RPMI7951 (cell line): Measurements from ENCODE around the gene CLEC9A. TPM values are rescaled to one million over a fixed set of nuclear protein-coding genes. Genes with fewer than 3 reads are reported as not detected.
"Not testable (repeated sequence)": the region's sequence is repeated elsewhere in the genome, so short reads cannot be mapped to it uniquely, and the experiment has no call there.

Experiments used
- DNase-seq: peaks from one replicate; pipeline ENCODE4 v3.0.0-alpha.2; 2012; ENCODE audit warnings: low read depth
- total RNA-seq: library from RNA; depleted of rRNA; stranded (reverse); fragments of >200 nt; shearing (Covaris generic); gene quantifications from 2 replicates; pipeline ENCODE4 v1.2.3, GENCODE V29; 2014; rRNA removed

Gene CLEC9A
- not detected in 2 replicates for total RNA-seq

DNA sequence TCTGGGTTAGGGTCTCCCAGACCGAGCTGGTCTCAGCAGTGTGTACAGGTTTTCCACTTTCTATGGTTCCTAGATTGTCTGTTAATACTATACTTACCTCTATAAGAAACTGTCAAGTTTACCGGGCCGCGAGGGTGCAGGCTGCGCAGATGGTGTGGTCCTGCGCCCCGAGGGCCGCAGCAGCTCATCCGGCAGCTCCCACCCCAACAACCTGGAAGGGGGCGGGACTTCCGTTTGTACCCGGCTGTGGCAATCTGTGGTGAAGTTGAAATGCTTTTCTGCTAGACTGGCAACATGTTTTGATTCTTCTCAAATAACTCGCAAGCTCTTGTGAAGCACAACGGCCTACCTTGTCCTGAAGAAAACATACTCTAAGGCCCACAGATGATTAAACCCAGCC is at the start of gene CLEC9A:
CLEC9A (plus strand) TSS at position 237 of the 400 bp plus-strand sequence. CDS start 22,006 bp downstream, outside the sequence.
- no peak for DNase-seq

DNA sequence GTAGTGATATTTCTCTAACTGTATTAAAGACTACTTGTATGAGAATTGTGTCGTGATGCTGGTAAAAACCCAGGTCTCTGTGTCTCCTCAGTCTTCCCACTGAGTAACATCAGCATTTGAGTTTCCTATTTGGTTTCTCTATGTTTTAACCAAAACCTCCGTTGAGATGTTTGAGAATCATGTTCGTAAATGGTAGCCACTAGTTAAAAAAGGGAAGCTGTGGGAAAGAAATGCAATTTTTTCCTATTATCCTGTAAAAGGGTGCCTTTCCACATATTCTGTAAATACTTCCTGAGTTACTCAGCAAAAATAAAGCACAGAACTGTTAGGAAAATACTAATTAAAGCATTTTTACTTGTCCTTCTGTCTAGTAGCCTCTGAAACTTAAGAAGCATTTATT is 38.6 kb upstream of the CLEC9A start:
- DNase-seq = no peak

DNA sequence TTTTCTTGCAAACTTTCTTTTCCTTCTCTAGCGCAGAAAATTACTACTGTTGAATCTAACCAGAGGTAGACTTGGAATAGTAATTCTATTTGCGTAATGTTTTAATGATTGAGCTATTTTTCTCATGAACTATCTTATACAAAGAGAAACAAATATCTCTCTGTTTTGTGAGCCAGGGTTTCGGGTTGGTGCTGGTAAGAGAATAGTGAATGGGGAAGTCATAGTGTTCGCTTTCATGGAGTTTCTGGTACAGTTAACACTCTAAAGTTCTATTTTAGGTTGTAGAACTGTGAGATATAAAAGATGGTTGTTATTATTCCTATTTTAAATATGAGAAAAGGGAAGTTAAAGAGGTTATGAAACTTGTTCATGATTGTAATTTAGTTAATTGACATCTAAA is 38.2 kb upstream of the CLEC9A start:
- no peak for DNase-seq

DNA sequence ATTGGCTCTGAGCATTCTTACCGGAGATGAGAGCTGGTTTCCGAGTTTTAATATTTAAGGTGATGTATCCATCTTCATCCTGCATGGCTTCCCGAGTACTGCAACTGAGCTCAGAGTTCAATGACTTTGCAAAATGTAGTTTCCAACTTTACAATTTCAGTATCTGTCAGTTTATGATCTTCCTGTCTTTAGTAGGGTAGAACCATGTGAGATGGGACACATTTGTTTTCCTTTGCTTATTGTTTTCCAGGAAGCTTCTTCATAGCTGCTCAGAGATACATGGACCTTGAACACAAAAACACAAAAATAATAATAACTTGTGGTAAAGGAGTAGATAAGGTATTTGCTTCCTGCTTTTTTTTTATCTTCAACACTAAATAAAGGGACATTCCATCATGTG is 31.5 kb upstream of the CLEC9A start, which contains the start of gene CLEC1B:
CLEC1B (minus strand) TSS at position 106 of the 400 bp plus-strand sequence; CDS start at position 85, 21 bp downstream.
- DNase-seq = no peak

DNA sequence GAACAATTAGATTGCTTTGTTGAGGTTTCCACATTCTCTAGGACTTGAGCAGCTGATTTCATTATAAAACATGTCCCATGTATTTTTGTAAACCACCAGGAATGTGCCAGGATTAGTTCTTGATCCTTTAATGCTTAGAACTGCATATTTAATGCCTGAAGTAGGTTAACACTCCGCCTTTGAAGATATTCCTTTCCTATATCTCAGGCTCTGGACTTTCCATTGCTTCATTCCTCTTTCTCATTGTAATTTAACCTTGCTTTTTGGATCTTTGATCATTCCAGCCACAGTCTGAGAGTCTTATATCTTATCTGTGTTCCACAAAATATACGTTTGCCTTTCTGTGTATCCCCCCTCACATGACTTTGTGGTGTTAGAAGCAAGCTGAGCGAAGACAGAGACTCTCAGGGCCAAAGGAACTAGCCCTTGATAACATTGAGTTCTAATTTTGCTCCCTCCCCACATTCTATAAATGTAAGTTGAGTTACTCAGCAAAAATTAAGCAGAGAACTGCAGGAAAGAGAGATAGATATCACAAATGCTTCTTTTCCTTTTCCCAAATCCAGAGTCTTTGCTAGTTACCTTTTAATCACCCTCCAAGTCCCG is 29.2 kb upstream of the CLEC9A start:
- no peak for DNase-seq

DNA sequence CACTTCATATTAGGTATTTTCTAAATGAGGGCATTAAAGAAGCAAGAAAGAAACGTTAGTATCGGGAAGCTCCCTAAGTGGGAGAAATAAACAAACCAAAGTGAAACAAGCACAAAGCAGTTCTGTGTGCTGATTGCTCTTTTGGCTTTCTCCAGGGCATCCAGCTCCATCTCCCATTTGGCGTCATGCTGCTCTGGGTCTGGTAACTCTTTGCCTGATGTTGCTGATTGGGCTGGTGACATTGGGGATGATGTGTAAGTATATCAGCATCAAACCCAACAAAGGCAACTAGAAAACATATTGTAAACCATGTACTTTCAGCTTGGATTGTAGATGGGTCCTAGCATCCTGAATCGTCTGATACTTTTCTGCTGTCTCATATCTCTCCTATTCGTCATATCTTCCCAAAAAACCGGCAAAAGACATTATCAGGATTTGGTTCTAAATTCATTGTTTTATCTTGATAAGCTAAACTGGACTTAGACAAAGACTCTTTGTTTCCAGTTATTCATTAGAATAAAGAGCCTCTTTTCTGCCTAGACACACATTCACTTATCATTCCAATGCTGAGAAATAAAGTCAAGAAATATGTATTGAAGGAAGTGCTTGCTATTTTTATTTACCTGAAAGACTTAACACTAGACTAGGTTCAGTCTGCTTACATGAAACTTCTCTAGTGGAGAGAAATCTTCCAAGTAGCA is 17.7 kb upstream of the CLEC9A start:
- peak; percentile 5 for DNase-seq

DNA sequence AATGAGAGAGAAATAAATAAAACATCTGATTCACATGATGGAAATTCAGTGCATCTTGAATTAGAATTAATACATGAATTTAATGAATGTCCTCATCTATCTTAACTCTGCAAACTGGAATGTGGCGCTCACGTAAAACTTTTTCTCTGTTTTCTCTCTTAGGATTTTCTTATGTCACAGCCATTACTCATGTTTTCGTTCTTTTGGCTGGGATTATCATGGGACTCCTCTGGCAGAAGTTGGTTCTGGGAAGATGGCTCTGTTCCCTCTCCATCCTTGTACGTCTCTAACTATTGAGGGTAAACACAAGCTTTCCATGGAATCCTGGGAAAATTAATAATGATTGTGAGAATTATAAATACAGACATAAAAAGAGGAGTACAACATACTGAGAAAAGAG is 15.0 kb upstream of the CLEC9A start:
- no peak for DNase-seq

DNA sequence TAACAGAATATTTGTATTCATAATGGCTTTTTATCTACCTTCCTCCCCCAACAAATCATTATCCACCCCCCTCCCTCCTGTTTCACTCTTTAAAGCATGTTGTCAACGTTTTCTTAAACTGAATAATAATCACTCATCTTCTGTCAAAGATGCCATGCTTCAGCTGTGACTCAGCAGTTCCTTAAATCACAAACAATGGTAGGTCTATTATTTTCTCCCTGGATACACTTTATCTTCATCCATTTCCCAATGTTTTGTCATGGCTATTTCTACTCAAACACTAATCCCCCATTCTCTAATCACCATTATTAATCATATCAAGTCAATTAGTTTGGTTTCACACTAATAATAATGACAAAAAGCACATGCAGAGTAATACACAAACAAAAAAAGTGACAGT is 13.6 kb upstream of the CLEC9A start:
- peak; percentile 28 for DNase-seq

DNA sequence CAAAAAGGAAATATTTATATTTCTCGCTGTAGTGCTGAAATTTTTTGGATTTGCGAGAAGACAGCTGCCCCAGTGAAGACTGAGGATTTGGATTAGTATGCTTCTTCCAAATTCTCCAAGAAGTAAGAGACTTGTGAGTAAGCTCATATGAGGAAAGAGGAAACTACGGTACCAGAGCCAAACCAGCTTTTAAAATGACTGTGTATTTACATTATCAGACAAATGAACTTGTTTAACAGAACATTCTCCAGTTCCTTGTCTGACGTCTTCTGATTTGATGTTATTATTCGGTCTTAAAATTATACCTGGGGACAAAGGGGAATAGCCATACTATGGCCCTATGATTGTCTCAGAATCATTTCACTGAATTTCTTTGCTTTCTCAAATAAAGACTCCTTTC is 12.1 kb upstream of the CLEC9A start:
- DNase-seq = no peak

DNA sequence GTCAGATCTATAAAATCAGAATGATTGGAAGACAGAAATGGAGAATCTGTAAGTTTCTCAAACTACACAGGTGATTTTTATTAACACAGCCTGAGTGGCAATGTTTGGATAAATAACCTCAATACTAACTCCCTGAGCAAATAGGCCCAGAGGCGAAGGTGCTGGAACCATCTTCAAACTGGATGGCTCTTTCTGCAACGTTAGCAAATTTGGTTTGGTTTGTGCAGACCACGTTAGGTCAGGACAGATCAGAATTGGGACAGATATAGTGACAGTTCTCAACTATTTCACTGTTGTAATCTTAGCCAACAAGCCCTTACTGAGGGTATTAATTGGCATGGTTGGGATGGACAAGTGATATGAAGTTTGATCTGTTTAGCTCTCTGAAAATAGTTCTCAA is 9.1 kb upstream of the CLEC9A start:
- DNase-seq = no peak

DNA sequence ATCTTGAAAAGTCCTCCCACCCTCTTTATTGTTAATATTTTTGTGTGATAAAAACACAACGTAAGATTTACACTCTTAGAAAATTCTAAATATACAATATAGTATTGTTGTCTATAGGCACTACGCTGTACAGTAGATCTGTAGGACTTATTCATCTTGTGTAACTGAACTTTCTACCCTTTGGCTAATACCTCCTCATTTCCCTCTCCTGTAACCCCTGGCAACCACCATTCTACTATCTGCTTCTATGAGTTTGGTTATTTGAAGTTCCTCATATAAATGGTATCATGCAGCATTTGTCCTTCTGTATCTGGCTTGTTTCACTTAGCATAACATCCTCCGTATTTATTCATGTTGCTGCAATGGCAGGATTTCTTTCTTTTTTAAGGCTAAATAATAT is 5.2 kb upstream of the CLEC9A start:
- DNase-seq = no peak

DNA sequence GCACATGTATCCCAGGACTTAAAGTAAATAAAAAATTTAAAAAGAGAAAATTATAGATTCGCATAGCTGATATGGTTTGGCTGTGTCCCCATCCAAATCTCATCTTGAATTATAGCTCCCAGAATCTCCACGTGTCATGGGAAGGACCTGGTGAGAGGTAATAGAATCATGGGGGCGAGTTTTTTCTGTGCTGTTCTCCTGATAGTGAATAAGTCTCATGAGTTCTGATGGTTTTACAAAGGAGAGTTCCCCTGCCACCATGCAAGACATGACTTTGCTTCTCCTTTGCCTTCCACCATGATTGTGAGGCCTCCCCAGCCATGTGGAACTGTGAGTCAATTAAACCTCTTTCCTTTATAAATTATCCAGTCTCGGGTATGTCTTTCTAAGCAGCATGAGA is 3.8 kb upstream of the CLEC9A start:
- not testable (repeated sequence) for DNase-seq

DNA sequence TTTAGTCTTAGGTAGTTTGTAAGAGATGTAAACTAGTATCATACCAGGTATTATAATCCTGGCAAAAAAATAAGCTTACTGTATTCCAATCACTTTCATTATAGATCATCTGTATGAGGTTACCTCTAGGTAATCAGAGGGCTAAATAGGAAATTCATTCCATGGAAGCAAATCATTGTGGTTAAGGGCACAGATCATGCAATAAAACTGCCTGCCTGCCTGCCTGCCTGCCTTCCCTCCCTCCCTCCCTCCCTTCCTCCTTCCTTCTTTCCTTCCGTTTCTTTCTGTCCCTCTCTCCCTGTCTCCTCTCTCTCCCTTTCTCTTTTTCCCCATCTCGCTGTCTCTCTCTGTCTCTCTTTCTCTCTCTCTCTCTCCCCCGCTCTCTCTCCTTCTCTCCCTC is 3.2 kb upstream of the CLEC9A start:
- peak; percentile 5 for DNase-seq

DNA sequence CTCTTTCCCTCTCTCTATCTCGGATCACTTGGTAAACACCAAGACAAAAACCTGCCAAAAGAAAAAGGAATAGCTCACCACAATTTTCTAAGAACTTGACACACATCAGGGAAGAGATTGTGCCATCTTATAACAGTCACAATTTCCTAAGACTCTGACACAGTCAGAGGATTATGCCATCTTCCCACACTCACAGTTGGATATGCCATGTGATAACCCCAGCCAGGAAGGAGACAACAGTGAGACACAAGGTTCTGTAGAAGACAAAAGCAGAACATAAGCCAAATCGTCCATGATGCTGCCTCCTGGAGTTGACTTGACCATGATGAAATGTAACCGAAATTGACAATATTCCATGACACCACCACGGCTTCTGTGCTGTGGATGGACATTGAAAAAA is 2.8 kb upstream of the CLEC9A start:
- DNase-seq = peak; percentile 40

DNA sequence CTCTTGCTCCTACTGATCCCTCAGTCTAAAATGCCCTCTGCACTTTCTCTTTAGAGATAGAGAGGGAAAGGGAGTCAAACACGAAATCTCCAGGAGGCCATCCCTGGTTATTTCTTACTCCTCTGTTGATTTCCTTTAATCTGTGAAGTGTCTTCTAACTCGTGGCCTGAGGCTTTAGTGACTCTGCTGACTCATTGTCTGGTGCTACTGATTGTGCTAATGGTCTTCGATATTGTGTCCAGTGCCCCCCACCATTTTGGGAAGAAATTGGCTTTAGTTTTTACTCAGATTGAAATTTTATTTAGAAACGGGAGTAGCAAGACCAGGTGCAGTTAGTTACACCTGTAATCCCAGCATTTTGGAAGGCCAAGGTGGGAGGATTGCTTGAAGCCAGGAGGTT is 839 bp downstream of the CLEC9A start:
- DNase-seq = peak; percentile 69

DNA sequence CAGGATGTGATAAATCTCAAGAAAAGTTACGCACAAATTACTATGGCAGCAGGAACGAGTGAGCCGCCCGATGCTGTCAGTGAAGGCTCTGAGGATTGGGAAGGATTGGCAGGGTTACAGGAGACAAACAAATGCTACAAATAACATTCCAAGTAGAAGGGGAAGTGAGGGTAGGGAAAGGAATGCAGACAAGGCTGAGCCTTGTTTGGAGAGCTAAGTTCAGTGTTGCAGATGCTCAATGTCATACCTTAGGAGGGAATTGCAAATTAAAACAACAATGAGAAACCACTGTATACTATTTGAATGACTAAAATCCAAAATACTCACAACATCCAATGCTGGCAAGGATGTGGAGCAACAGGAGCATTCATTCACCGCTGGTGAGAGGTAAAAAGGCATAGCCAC is 1.3 kb downstream of the CLEC9A start:
- peak; percentile 81 for DNase-seq

DNA sequence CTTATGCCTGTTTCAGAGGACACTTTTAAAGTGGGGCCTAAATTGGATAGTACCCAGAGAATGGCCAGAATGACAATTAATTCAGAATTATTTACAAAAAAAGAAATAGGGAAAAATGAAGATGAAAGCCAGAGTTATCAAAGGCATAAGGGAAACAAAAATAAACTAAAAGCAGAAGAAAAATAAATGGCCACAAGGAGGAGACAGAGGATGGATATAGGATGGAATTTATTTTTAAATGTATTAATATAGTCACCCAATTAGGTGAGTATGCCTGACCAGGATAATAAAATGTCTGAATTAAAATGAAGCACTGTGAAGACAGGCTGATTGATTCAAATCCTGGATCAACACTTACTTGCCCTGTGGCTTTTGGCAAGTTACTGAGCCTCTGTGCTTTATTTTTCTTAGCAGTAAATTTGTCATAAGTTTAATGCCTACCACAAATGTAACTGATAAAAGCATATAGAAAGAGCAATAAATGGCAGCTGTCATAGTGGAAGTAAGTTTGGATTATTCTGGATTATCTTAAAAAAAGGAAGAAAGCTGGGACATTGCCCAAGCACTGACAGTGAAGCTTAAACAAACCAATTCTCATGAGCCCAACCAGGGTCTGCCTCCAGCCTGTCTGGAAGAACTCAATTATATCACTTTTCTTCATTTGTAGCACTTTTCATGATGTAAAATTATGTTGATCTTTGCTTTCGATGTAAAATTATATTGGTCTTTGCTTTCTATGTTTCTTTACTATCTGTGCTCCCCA is 3.5 kb downstream of the CLEC9A start:
- peak; percentile 5 for DNase-seq

DNA sequence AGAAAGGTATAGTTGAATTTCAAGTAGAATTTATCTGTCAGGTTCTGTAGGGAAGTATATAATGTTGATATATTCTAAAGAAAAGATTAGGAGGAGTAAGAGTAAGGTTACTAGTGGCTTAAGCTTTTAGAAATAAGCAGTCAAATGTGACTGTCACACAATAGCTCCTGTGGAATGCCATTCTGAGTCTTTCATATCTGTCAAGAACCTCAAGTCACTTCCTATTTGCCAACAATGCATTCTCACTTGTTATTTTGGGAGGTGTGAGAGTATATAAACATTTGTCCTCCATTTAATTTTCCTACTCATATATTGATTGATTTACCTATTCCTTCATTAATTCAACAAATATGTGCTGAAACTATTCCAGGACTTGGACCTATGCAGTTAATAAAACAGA is 11.7 kb downstream of the CLEC9A start:
- no peak for DNase-seq

DNA sequence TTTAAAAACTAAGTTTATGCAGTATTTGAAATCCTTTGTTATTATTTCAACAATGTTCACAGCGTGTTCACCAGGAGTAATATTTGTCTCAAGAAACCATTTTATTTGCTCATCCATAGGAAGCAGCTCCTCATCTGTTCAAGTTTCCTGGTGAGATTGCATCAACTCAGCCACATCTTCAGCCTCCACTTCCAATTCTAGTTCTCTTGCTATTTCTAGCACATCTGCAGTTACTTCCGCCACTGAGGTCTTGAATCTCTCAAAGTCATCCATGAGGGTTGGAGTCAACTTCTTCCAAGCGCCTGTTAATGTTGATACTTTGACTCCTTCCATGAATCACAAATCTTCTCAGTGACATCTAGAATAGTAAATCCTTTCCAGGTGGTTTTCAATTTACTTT is 18.0 kb downstream of the CLEC9A start:
- no peak for DNase-seq

DNA sequence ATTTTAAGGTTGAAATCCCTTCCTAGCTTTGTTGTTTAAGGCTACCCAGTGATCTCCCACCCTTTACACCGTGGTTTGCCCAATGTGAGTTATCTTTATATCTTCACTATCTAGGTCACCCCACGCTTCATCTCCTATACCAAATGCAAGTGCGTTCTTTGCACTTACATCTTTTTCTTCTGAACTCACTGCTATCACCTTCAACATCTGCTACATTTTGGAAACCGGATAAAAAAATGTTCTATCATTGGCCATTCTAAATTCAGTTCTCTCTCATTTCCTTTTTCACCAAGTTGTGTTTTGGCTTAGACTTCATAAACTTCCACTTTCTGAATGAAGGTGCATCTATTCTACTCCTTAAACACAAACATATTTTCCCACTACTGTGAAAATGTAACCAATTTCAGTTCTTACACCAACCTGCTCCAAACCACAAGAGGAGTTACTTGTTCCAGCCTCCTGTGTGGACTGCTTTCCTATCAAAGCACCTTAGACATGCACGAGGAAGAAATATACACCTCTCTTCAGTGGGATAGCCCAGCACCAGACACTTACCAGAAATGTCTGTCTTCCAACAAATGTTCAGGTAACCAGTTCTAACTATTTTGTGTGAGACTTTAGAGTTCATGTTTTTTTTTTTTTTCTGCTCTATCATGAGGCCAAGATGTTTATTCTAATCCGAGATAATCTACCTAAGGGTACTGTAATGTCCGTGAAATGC is 21.9 kb downstream of the CLEC9A start:
- no peak for DNase-seq

DNA sequence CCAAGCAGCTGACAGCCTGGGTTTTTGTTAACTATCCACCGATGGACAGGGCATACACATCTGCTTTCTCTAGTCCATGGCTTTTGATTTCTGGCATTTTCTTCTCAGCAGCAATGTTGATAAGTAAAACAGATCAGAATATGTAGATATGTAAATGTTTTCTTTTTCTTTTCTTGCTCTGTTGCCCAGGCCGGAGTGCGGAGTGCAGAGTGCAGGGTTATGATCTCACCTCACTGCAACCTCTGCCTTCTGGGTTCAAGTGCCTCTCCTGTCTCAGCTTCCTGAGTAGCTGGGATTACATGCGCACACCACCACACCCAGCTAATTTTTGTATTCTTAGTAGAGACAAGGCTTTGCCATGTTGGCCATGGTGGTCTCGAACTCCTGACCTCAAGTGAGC is 27.9 kb downstream of the CLEC9A start:
- no peak for DNase-seq

DNA sequence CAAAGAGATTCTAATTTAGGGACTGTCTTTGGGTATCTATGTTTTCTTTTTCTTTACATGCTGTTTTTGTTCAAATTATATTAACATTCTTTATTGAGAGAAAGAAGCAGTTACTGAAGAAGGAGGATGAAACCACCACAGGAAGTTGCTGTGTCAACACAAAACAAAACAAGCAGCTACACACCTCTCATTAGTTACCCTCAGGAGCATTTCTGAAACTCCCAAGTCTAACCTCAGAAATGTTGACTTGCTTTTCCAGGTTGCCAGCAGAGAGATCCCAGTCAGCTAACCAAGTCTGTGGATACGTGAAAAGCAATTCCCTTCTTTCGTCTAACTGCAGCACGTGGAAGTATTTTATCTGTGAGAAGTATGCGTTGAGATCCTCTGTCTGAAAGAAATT is 34.8 kb downstream of the CLEC9A start:
- DNase-seq = no peak
